Measurements from ENCODE around the gene GDPD4. TPM values are rescaled to one million over a fixed set of nuclear protein-coding genes. Genes with fewer than 3 reads are reported as not detected.

GDPD4 gene, protein sequence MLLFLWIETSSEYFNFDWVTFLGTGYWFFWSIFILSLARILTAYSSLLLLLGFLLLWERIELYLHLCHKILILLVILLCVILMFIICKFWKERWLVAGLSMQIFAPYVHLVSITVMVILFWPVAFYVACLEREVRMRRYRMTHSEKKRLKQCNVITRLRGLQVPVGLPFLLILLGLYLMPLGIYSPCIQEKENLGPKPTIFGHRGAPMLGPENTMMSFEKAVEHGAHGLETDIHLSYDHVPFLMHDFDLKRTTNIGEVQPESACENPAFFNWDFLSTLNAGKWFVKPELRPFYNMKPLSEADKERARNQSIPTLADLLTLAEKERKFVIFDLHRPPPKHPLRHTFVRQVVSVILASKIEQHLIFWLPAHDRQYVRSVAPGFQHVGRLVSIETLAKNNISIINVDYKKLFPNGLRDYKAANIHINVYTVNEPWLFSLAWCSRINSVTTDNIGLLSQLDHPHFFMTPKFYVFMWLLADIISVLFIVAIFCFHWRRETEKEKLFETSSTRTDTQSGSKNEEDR
- total RNA-seq: 1 to 10 TPM in 1 of 4 donors, under 1 TPM in 1, not detected in 2; 0.07 to 1.2 TPM

DNA sequence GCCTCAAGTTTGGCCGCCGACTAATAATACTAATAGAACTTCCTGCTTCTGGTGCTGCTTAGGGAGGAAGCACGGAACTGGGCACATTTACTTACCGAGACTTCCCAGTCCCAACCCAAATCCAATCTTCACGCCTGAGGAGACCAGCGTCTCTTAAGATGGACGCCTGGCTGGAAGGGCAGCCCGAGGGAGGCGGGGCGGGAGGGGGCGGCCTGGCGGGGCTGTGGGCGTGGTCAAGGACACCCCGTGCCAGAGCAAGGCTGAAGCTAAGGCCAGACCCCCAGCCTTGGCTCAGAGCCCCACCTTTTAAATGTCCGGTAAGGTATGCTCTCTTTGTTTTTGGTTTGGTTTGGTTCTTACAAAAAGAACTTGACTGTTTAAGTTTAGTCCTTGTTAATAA, at the start of gene GDPD4:
Gene GDPD4 (minus strand): TSS at position 177 of the 400 bp plus-strand sequence. CDS start 16,549 bp downstream, outside the sequence.
- Histone ChIP-seq H3K27me3 (no peaks in the 10 kb centered on the region), H3K4me3 (no peak within 1 kb of the TSS), H3K36me3 (no peaks in the 10 kb centered on the region), H3K9me3 (no peaks in the 10 kb centered on the region), H3K27ac (no peak within 1 kb of the TSS), H3K4me1 (no peaks in the 10 kb centered on the region)
- DNase-seq: no peak
- TF ChIP-seq POLR2A (IDR thresholded peaks at IDR 0.05): no peak
- TF ChIP-seq, protein P1, sequence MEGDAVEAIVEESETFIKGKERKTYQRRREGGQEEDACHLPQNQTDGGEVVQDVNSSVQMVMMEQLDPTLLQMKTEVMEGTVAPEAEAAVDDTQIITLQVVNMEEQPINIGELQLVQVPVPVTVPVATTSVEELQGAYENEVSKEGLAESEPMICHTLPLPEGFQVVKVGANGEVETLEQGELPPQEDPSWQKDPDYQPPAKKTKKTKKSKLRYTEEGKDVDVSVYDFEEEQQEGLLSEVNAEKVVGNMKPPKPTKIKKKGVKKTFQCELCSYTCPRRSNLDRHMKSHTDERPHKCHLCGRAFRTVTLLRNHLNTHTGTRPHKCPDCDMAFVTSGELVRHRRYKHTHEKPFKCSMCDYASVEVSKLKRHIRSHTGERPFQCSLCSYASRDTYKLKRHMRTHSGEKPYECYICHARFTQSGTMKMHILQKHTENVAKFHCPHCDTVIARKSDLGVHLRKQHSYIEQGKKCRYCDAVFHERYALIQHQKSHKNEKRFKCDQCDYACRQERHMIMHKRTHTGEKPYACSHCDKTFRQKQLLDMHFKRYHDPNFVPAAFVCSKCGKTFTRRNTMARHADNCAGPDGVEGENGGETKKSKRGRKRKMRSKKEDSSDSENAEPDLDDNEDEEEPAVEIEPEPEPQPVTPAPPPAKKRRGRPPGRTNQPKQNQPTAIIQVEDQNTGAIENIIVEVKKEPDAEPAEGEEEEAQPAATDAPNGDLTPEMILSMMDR (IDR thresholded peaks at IDR 0.05): no peak
- intact Hi-C loops (cut with DNase I; ENCODE audit: low total_unique reads): no loop called here

DNA sequence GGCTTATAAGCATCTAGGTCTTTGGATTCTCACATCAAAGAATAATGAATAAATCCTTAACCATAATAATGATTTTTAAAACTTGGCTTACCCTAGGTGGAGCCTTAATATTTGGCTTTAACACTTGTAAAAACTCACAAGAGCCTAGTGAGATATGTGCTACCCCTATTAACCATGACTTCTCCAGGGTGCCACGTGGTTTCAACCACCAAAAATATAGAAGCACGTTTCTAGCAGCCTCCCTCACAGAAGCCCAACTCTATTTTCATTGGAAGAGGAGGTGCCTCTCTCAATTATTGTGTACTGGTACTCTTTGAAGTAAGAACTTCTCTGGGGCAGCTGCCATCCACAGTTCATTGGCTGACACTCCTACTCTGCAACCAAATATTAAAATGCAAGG, 46.5 kb upstream of the GDPD4 start:
- no peak overlapping the region for H3K27ac ChIP-seq
- H3K9me3 ChIP-seq: no peaks in the 10 kb centered on the region
- no peaks in the 10 kb centered on the region for H3K4me1 ChIP-seq
- H3K4me3 ChIP-seq: no peak overlapping the region
- no peak for DNase-seq
- TF ChIP-seq, protein P1 (IDR thresholded peaks at IDR 0.05): no peak
- no peak for TF ChIP-seq POLR2A (IDR thresholded peaks at IDR 0.05)
- intact Hi-C loops (cut with DNase I; ENCODE audit: low total_unique reads): no loop called here
- no peaks in the 10 kb centered on the region for H3K27me3 ChIP-seq
- no peaks in the 10 kb centered on the region for H3K36me3 ChIP-seq

DNA sequence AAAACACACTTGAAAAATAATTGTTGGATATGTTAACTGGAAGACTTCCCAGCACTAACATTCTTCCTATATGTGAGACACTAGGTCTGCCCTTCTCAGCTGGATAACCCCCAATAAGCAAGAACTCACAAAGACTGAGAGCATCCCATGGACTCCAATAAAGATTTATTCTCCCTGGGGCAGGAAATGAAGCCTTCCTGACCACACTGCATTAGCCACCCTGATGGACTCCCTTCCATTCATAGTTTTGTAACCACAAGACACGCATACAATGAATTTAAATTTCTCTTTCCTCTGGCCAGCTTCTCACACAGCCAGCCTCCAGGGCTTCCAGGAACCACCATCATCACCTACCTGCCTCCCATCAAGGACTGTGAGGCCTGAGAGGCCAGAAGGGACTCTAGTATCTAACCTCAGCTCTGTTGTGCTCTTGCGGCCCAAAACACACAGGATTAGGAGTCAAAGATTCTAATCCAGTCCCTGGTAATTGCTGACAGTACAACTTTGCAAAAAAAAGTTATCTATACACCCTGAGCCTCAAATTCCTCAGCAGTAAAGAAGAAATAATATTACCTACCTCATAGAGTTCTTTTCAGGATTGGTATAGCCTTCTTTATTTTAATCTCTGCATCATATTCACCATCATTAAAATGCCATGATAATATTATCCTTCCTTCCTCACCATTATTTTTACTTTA, 45.6 kb upstream of the GDPD4 start:
- intact Hi-C loops (cut with DNase I; ENCODE audit: low total_unique reads): no loop called here
- no peaks in the 10 kb centered on the region for H3K27me3 ChIP-seq
- no peaks in the 10 kb centered on the region for H3K9me3 ChIP-seq
- no peaks in the 10 kb centered on the region for H3K36me3 ChIP-seq
- no peak overlapping the region for H3K27ac ChIP-seq
- no peaks in the 10 kb centered on the region for H3K4me1 ChIP-seq
- TF ChIP-seq, protein P1 (IDR thresholded peaks at IDR 0.05): no peak
- TF ChIP-seq POLR2A (IDR thresholded peaks at IDR 0.05): no peak
- no peak overlapping the region for H3K4me3 ChIP-seq
- no peak for DNase-seq

DNA sequence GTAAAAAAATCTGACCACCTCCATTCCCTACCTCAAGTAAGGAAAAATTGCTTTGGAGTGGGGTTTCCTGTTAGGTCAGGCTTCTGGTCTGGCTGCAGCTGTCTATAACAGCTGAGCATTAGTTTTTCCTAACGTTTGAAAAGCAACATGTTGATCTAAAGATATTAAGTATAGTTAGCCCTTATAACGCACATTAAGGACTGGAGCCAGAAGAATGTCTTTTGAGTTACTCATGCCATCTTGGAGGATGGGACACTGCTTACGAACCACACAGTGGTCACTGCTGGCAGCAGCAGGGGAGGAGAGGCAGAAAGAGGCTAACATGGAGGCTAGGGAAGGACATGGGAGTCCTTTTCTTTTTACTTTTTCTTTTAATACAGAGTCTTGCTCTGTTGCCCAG, 44.1 kb upstream of the GDPD4 start:
- TF ChIP-seq, protein P1 (IDR thresholded peaks at IDR 0.05): no peak
- no peak for TF ChIP-seq POLR2A (IDR thresholded peaks at IDR 0.05)
- H3K4me1 ChIP-seq: no peaks in the 10 kb centered on the region
- no peak overlapping the region for H3K27ac ChIP-seq
- DNase-seq: no peak
- no peaks in the 10 kb centered on the region for H3K36me3 ChIP-seq
- H3K4me3 ChIP-seq: no peak overlapping the region
- no peaks in the 10 kb centered on the region for H3K9me3 ChIP-seq
- intact Hi-C loops (cut with DNase I; ENCODE audit: low total_unique reads): no loop called here
- H3K27me3 ChIP-seq: no peaks in the 10 kb centered on the region

DNA sequence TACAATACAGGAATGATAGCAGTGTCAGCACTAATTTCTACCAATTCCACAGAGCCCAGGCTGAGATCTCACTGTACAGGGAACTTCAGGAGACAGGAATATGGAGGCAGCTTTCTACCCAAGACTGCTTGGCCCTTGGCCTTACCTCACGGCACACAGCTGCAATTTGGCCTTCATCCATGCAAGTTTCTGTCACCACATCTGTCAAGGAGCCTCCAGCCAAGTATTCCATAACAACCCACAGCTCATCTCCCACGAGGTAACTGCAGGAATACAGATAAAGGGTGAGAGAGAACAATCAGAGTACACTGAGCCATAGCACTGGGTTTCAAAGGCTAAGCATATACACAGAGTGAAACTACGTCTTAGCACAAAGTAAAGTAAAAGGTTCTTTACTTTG, 39.0 kb upstream of the GDPD4 start:
- Histone ChIP-seq H3K27ac (no peak overlapping the region), H3K27me3 (no peaks in the 10 kb centered on the region), H3K36me3 (no peaks in the 10 kb centered on the region), H3K4me1 (no peaks in the 10 kb centered on the region), H3K4me3 (no peak overlapping the region), H3K9me3 (no peaks in the 10 kb centered on the region)
- no peak for DNase-seq
- no peak for TF ChIP-seq POLR2A (IDR thresholded peaks at IDR 0.05)
- TF ChIP-seq, protein P1 (IDR thresholded peaks at IDR 0.05): no peak
- intact Hi-C loops (cut with DNase I; ENCODE audit: low total_unique reads): no loop called here

All from uterus (tissue), 4 donors.